ENCODE results near the gene BLM. TPM values are rescaled to one million over a fixed set of nuclear protein-coding genes. Genes with fewer than 3 reads are reported as not detected.

BLM gene
- total and polyA plus RNA-seq, 2 of the 4 experiments (the other 2 are of a cell fraction) = 2.5 to 6.5 TPM

DNA sequence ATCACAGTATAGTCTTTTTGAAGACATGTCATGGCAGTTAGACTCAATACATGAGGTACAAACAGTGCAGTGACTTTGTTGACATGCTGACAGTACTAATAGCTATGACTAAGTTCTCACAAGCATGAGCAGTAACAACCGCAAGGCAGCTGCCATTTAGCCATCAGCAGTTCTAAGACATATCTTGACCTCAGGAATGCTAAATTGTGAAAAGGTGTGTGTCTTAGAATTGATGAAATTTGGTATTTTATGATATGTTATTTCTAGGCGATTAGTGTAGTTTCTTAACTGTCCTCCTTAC is 90.6 kb downstream of the BLM start:
- DNase-seq = no peak
- Histone ChIP-seq H3K4me1 (ENCODE audit: control insufficient read depth, insufficient read depth, low read length) (no peaks in the 10 kb centered on the region), H2AK9ac (replicated peaks; ENCODE audit: low read depth, low read length, poor library complexity) (no peak overlapping the region), H2BK5ac (ENCODE audit: low read depth, low read length, poor library complexity, severe bottlenecking) (no peak overlapping the region), H3K27me3 (ENCODE audit: control insufficient read depth, insufficient read depth, low read length) (no peaks in the 10 kb centered on the region), H3K27ac (ENCODE audit: insufficient read depth, low read length) (no peak overlapping the region), H3K18ac (ENCODE audit: low read depth, low read length) (no peak overlapping the region), H4K20me1 (ENCODE audit: insufficient read depth, low read length) (no peaks in the 10 kb centered on the region), H3K4me2 (ENCODE audit: low read depth, low read length) (no peak overlapping the region), H4K91ac (ENCODE audit: insufficient read depth, low read depth, low read length) (no peak overlapping the region), H3K14ac (replicated peaks; ENCODE audit: low read depth, low read length) (no peak overlapping the region), H3K9ac (ENCODE audit: low read depth, low read length) (no peak overlapping the region), H4K5ac (ENCODE audit: low read depth, low read length) (no peak overlapping the region), H2AK5ac (ENCODE audit: low read depth, low read length) (no peak overlapping the region), H2BK15ac (ENCODE audit: low read depth, low read length) (no peak overlapping the region), H4K8ac (ENCODE audit: low read depth in 2 of 2, low read length in 2 of 2) (no peak overlapping the region), H2BK20ac (ENCODE audit: low read depth, low read length) (no peak overlapping the region), H3K4ac (ENCODE audit: low read depth, low read length) (no peak overlapping the region), H3K23ac (ENCODE audit: low read depth, low read length) (no peak overlapping the region), H3K56ac (ENCODE audit: extremely low read depth, insufficient read depth, low read length) (no peak overlapping the region), H2BK120ac (ENCODE audit: low read depth, low read length) (no peak overlapping the region), H3K4me3 (ENCODE audit: insufficient read depth, low read depth, low read length) (no peak overlapping the region), H3K9me1 (ENCODE audit: insufficient read depth, low read length) (no peaks in the 10 kb centered on the region; the same call in 1 of the 2 replicates), H3K36me3 (ENCODE audit: control insufficient read depth, insufficient read depth, low read length) (peaks cover 2% of the 10 kb centered on the region; the same call in 1 of the 2 replicates), H3K79me1 (ENCODE audit: low read depth in 1 of 2, low read length in 2 of 2) (no peaks in the 10 kb centered on the region), H2AFZ (replicated peaks; ENCODE audit: low read length, poor library complexity) (no peak overlapping the region), H3K9me3 (ENCODE audit: control insufficient read depth, insufficient read depth, low read length) (no peaks in the 10 kb centered on the region)
- no TSS peak for BruUV-seq (replicated peaks)
- dilution Hi-C loops (cut with HindIII; ENCODE audit: low sequenced_read_pairs, unreplicated experiment) (no loop called here), intact Hi-C loops (cut with micrococcal nuclease) (no loop called here), in situ Hi-C loops (cut with MboI; ENCODE audit: low sequenced_read_pairs) (no loop called here)
- no peak for TF ChIP-seq MAZ (IDR thresholded peaks at IDR 0.05; ENCODE audit: borderline replicate concordance, low read depth, low read length)
- TF ChIP-seq POLR2A (IDR thresholded peaks at IDR 0.05; ENCODE audit: low read depth, low read length) = no peak
- TF ChIP-seq, protein P1, sequence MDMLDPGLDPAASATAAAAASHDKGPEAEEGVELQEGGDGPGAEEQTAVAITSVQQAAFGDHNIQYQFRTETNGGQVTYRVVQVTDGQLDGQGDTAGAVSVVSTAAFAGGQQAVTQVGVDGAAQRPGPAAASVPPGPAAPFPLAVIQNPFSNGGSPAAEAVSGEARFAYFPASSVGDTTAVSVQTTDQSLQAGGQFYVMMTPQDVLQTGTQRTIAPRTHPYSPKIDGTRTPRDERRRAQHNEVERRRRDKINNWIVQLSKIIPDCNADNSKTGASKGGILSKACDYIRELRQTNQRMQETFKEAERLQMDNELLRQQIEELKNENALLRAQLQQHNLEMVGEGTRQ (IDR thresholded peaks at IDR 0.05; ENCODE audit: low read depth, low read length) = no peak
- TF ChIP-seq, protein P2, sequence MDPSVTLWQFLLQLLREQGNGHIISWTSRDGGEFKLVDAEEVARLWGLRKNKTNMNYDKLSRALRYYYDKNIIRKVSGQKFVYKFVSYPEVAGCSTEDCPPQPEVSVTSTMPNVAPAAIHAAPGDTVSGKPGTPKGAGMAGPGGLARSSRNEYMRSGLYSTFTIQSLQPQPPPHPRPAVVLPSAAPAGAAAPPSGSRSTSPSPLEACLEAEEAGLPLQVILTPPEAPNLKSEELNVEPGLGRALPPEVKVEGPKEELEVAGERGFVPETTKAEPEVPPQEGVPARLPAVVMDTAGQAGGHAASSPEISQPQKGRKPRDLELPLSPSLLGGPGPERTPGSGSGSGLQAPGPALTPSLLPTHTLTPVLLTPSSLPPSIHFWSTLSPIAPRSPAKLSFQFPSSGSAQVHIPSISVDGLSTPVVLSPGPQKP (IDR thresholded peaks at IDR 0.05; ENCODE audit: borderline replicate concordance, low read depth, low read length) = no peak
- ChIA-PET CTCF (no interaction called here), POLR2A (ENCODE audit: unreplicated experiment) (no interaction called here)
- WGBS, 2 experiments (ENCODE audit: extremely low coverage in 2 of 2, insufficient read length in 1 of 2) = no CpG with 5 or more reads among the region's 2 CpGs
- ATAC-seq (ENCODE audit: low read depth) = no peak
